Neural cell (in vitro differentiated cells): Measurements from ENCODE around the gene ADAP1.

Experiments
- EZH2 ChIP-seq: fragments of 200-600, 300-800 bp; shearing (Covaris generic), sonication (generic); IDR thresholded peaks from 2 replicates; pipeline ENCODE4 v1.6.1; 2014; ENCODE audit warnings: antibody characterized with exemption, low read length, borderline replicate concordance, mild to moderate bottlenecking; ENCODE audit not compliant: insufficient read depth, poor library complexity, severe bottlenecking
- MXI1 ChIP-seq: fragments of 450-650 bp; conservative IDR thresholded peaks from 2 replicates; pipeline ENCODE4 v1.6.1; 2014; ENCODE audit warnings: antibody characterized with exemption, mild to moderate bottlenecking; ENCODE audit not compliant: poor library complexity, severe bottlenecking
- POLR2AphosphoS5 ChIP-seq: IDR thresholded peaks from 2 replicates; pipeline ENCODE4 v1.6.1; 2012
- TAF1 ChIP-seq: IDR thresholded peaks from 2 replicates; pipeline ENCODE4 v1.6.1; 2012; ENCODE audit warnings: low read depth
- TF ChIP-seq, protein P1 (sequence below): fragments of 450-650 bp; IDR thresholded peaks from 2 replicates; pipeline ENCODE4 v1.5.1; 2014; ENCODE audit warnings: antibody characterized with exemption, mild to moderate bottlenecking, moderate library complexity; ENCODE audit not compliant: poor library complexity, severe bottlenecking

GRCh38 chr7:951881-952547 is 2.5 kb downstream of the ADAP1 start:
- TF ChIP-seq EZH2 (no peak), POLR2AphosphoS5 (no peak), TAF1 (no peak), MXI1 (no peak)
- TF ChIP-seq, protein P1, sequence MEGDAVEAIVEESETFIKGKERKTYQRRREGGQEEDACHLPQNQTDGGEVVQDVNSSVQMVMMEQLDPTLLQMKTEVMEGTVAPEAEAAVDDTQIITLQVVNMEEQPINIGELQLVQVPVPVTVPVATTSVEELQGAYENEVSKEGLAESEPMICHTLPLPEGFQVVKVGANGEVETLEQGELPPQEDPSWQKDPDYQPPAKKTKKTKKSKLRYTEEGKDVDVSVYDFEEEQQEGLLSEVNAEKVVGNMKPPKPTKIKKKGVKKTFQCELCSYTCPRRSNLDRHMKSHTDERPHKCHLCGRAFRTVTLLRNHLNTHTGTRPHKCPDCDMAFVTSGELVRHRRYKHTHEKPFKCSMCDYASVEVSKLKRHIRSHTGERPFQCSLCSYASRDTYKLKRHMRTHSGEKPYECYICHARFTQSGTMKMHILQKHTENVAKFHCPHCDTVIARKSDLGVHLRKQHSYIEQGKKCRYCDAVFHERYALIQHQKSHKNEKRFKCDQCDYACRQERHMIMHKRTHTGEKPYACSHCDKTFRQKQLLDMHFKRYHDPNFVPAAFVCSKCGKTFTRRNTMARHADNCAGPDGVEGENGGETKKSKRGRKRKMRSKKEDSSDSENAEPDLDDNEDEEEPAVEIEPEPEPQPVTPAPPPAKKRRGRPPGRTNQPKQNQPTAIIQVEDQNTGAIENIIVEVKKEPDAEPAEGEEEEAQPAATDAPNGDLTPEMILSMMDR, result no peak
